GM21367 (cell line): ENCODE data around the gene VAMP2.

ENCODE experiments used
- ATAC-seq: cut with Tn5 transposase; IDR thresholded peaks from one replicate; pipeline ENCODE4 v1.9.1; 2021; ENCODE audit not compliant: unreplicated experiment

VAMP2 gene, protein sequence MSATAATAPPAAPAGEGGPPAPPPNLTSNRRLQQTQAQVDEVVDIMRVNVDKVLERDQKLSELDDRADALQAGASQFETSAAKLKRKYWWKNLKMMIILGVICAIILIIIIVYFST

DNA sequence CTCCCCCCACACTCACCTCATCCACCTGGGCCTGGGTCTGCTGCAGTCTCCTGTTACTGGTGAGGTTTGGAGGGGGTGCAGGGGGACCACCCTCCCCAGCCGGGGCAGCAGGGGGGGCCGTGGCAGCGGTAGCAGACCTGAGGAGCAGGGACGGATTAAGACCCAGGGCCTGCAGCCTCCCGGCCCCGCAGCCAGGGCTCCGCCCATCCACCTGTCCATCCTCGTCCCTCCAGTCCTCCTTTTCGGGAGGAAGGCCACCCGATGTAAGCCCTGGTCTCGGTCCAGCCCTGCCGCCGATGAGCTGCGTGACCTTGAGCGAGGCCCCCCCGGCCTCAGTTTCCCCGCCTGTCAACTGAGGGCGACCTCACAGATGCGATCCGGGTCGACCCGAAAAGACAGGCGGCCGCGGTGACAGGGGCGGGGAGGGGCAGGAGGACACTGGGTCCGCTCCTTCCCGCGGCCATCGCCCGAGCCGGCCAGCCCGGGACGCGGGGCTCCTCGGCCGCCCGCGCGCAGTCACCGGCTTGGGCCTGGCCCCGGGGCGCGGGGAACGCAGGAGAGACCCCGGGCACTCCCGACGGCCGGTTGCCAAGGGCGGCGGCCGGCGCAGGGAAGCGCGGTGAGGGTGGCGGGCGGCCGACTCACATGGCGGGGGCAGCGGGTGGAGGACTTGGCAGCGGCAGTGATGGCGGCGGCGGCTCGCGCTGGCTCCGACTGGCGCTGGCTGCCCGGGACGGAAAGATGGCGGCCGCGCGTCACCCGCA, at the start of gene VAMP2:
VAMP2 (minus strand) TSS at position 716 of the 764 bp plus-strand sequence; CDS start at position 647, 69 bp downstream.
- no peak for ATAC-seq

DNA sequence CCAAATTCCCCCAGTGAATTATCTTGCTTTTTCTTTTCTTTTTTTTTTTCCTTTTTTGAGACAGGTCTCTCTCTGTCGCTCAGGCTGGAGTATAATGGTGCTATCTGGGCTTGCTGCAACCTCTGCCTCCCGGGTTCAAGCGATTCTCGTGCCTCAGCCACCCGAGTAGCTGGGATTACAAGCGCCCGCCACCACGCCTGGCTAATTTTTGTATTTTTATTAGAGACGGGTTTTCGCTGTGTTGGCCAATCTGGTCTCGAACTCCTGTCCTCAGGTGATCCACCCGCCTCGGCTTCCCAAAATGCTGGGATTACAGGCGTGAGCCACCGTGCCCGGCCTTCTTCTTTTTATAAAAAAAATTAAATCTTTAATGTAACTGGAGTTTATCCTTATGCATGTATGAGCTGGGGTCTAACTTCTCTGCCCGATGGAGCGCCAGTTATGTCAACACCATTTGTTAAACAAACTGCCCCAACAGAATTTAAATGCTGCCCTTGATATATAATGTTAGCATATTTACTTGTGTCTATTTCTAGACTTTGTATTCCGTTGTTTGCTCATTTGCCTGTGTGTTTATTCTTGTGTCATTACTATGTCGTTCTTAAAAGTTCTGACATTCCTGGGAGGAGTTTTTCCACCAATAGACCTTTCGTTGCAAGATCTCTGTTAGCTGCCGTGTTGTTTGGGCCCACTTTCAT, 48.2 kb upstream of the VAMP2 start:
- no peak for ATAC-seq

DNA sequence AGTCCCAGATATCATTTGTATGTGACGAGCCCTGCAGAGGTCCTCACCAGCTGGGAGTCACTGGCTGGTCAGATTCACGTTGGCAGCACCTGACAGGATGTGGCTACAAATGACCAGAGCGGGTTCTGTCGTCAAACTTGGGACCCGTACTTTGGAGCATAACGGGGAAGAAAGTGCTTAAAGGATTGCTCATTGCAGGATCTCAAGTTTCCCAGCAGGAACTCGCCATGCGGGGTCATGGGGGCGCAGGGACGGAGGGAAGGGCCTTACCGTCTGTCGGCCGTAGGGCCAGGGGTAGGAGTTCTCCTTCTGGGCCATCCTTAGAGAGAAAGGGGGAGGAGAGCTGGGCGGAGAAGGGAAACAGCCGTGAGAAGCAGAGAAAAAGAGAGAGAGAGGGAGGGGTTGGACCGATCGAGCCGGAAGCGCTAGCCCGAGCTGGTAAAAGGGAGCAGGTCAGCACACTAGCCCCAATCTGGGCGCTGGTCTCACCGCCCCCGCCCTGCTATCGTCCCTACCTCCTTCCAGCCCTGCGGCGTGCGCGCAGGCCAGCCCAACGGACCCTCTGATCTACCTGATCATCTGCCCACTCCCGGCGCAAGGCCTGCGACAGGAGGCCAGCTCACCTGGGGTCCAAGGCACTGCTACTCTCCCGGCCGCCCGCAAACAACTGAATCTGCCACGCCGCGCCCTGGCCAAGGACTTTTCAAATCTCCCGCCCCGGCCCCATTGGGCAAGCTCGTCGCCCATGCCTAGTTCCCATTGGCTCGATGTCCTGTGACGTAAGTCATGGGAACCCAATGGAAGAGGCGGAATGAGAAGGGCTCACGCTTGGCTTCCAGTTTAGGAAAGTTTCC, 47.4 kb upstream of the VAMP2 start, which contains the start of gene AURKB:
AURKB (minus strand) TSS at position 669 of the 854 bp plus-strand sequence; CDS start at position 318, 351 bp downstream.
- peak; percentile 81 for ATAC-seq

DNA sequence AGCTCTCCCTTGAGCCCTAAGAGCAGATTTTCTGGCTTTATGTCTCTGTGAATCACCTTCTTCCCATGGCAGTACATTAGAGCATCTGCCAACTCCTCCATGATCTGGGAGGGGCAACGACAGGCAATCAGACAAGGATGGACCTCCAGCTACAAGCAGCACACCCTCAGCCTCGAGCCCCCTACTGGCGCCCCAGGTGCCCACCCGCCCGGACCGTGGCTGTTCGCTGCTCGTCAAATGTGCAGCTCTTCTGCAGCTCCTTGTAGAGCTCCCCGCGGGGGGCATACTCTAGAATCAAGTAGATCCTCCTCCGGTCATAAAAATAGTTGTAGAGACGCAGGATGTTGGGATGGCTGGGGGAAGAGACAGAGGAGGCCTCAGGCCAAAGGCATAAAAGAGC, 43.8 kb upstream of the VAMP2 start:
- no peak for ATAC-seq

DNA sequence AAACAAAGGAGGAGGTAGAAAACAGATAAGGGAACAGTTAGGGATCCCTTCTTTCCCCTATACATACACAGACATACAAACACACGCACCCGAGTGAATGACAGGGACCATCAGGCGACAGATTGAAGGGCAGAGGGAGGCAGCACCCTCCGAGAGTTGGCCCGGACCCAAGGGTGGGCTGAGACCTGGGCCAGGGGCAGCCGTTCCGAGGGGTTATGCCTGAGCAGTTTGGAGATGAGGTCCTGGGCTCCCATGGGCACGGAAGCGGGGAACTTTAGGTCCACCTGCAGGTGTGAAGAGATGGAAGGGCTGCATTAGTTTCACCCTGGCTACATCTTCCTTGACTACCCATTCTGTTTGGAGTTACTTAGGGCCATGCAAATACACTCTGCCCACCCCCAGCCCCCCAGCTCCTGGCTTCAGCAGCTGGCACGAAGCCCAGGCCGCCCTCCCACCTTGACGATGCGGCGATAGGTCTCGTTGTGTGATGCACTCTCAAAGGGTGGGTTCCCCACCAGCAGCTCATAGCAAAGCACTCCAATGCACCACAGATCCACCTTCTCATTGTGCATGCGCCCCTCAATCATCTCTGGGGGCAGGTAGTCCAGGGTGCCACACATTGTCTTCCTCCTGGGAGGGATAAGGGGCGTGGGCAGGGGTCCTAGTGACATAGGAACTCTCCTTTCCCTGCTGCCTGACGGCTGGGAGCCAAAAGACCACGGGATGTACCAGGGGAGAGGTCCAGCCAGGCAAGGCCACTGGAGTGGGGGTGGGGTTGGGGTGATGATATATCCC, 42.2 kb upstream of the VAMP2 start:
- ATAC-seq, result no peak

DNA sequence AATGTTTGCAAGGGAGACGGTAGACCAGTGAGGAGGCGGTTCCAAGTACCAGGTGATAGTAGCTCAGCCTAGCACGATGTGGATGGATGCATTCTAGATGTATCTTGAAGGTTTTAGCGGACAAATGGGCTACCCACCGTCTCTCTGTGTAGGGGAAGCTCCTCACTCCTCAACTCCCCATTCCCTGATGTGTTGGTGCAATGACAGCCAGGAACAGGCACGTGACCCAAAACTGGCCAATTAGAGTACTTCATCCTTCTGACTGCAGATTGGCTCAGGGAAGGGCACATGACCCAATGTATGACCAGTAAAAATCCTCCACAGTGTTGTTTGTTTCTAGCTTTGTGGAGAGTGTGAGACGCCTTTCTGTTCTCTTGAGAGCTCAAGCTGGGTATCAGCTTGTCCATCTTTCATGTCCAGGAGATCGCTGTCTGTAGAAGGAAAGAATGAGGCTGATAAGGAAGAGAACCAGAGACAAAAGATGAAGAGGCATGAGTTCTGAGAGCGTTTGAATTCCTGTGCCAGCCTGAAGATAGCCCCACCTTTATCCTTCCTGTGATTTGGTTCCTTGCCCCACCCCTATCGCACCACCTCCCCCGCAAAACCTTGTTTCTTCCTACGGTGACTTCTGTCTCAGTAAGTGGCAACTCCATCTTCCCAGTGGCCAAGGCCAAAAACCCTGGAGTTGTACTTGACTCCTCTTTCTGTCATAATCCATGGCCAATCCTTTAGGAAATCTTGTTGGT, 29.5 kb upstream of the VAMP2 start:
- peak; percentile 29 for ATAC-seq

DNA sequence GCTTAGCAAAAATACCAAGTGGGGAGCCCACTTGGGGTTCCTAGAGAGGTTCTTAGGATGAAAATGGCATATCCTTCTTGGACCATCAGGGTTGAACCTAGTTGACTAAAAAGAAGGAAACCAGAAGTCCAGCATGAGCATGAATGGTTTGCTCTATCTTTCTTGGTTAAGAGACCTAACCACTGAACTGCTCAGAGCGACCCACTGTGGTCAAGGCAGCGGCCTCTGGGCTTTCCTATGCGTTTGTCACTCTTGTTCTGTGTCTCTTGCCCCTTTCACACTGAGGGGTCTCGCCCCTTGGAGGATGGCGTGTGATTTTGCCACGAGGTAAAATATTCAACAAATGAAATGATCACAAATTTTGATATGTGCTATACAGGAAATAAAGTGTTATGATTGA, 27.8 kb upstream of the VAMP2 start:
- no peak for ATAC-seq

DNA sequence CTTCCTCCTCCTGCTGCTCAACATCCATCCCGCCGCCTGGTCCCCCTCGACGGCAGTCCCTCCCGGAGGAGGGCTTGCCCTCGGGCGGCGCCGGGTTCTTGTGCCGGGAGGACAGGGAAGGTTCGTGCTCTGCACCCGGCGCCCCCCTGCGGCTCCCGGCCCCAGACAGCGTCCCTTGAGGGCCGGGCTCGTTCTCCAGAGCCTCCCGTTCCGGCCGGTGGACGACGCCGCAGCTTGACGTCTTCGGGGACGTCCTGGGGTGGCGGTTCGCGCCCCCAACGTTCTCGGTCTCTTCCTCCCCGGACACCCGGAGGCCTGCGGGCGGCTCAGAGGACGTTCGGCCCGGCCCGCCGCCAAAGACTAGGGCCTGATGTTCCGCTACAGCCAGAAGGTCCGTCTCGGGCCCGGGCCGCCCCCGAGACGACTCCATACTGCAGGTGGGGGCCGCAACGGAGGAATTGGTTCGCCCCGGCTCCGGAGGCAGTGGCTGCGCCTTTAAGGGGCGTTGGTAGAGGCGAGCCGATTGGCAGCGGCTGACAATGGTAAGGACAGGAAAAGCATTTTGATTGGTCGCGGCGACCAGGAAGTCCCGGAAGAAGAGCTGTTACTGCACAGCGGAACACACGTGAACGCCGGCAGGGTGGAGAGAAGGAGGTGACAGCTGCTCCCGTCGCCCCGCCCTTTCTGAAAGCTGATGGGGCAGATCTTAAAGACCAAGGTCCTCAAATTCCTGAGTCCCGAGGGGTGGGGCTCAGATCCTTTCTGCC, 27.1 kb upstream of the VAMP2 start, which contains the start of gene BORCS6:
BORCS6 (minus strand) TSS at position 470 of the 767 bp plus-strand sequence; CDS start at position 430, 40 bp downstream.
- peak; percentile 34 for ATAC-seq

DNA sequence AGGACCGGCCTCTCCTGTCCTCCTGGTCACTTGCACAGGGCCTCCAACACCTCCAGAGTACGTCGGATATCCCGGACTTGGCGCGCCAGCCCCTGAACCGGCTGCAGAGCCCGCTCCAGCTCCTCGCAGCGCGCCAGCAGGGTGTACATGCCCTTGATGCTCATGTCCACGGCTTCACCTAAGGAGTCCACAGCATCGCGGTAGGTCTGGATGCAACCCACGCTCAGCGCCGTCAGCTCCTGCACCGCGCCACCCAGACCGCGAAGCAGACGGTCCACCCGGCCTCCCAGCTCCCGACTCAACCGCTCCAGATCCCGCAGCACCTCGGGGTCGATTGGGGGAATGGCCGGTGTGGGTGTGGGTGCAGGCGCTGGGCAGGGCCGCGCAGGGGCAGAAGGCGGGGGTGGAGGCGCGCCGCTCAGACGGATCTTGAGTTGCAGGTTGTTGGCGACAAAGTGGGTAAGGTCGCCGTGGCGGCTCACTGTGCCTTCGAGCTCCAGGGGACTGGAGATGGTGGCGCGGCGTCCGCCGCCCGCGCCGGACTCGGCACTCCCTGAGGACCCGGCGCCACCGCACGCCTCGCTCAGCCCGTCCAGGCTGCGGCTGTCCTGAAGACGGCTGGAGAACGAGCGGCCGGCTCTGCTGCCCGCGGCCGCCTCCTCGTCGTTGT, 26.4 kb upstream of the VAMP2 start:
- peak; percentile 1 for ATAC-seq

DNA sequence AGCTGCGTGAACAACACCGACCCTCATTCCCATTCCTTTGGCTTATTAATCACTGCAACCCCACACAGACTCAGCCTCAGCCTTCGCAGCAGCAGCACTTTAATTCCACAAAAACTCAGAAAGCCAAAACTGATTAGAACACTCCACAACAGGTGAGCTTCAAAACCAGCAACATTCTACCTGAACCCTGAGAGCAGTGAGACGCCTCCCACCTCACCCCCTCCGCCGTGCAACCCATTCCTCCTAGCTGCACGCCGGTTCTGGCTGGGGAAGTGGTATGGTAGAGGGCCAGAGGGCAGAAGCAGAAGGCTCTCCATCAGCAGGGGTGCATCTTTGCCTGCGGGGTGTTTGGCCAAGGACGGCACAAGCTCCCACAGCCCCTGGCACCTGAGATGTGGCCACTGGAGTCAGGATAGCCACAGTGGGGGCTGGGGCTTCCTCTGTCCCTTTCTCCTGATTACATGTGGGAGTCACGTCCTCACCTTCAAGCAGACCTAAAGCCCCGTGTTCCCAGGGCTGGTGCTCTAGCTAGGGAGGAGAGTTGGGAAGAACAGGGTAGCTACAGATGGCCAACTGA, 25.6 kb upstream of the VAMP2 start:
- no peak for ATAC-seq

DNA sequence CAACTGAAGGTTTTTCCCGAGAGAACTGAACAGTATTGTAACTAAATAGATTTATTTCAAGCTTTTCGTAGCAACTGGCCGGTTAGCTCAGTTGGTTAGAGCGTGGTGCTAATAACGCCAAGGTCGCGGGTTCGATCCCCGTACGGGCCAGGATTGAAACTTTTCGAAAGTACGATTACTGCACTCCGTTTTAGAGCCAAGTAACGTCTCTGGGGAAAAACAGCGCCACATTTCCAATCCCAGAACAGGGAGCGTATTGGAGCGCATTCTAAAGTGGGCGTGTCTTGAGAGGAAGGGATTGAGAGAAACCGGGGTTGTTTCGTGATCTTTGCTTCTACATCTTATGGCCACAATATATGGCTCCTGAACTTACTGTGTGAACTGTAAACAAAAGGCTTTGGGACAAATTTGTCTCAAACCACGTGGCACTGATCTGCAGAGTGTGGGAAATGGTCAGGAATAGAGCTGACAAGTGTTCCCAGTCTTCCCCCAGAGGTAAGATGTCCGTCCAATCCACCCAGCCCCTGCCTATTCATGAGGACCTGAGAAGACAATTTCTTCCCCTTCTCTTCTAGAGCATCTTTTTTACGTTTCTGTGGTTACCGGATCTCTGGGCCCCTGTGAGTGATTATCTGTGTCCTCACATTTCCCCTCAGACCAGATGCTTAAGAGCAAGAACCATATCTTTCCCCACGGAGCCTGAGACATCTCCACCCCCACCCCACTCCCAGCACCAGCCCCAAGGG, 24.9 kb upstream of the VAMP2 start:
- ATAC-seq, result no peak

DNA sequence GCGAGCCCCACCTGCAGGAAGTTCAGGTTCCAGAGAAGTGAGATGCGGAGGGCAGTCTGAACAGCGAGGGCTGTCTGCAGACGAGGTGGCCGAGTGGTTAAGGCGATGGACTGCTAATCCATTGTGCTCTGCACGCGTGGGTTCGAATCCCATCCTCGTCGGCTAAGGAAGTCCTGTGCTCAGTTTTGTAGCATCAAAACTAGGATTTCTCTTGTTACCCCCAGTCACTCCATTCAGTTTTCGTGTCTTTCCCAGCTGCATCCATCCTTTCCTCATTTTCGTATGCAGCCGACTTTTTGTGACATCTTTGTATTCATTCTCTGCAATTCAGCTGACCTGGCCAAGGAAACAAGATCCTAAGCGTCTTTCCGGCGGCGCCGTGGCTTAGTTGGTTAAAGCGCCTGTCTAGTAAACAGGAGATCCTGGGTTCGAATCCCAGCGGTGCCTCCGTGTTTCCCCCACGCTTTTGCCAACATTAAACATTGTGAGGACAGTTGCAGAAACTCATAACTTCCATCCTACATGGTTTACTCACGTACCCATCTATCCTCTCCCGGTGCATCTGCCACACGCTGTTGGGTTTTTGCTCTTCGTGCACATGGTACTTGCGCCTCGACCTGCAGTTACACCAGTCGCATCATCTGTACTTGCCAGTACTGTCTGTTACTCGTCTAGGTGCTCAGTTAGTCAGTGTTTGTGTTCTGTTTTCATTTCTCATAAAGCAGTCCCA, 24.2 kb upstream of the VAMP2 start:
- no peak for ATAC-seq

DNA sequence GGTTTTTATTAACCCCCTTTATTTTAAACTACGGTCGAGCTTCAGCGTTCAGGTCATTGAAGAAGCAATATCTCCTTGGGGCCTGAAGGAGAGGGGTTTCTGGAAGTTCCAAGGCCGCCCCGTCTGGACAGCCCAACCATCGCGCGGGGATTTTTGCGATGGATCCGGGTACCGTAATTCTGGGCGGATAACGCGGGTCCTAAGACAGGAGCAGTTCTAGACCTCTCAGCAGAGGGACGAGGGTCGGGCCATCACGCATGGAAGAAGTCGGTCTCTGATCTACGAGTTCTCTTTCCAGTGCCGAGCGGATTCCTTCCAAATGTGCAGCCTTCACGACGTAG, 23.7 kb upstream of the VAMP2 start:
- no peak for ATAC-seq

DNA sequence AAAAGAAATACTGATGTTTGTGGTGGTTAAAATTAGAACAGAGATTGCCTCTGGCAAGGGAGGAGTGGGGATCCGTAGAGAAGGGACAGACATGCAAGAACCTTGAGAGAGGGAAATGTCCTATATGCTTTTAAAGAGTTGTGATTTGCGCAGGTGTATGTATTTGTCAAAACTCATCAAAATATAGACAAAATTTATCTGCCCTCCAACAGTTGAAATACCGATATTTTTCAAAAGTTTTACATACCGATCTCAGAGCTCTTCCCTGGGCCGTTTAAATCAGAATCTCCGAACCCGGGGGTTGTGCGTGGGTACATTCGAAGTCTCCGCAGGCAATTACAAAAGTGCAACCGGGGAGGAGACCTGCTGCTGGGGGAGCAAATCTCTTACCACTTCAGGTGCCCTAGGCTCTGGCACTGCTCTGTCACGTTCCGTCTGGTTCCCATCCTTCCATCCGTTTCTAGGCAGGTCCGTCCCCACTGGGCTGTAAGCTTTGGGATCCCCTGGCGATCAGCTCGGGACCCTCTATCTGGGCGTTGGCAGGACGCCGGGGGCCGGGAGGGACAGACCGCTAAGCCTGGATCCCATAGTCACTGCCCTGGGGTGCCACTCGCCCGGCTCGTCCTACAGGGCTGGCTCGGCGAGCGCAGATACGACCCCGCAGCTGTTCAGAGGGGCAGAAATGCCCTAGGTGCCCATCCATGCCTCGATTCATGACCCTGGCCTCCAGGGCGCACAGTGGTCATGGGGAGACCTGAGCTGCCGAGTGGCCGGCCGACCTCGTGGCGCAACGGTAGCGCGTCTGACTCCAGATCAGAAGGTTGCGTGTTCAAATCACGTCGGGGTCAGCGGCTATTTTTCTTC, 23.1 kb upstream of the VAMP2 start:
- ATAC-seq, result no peak

DNA sequence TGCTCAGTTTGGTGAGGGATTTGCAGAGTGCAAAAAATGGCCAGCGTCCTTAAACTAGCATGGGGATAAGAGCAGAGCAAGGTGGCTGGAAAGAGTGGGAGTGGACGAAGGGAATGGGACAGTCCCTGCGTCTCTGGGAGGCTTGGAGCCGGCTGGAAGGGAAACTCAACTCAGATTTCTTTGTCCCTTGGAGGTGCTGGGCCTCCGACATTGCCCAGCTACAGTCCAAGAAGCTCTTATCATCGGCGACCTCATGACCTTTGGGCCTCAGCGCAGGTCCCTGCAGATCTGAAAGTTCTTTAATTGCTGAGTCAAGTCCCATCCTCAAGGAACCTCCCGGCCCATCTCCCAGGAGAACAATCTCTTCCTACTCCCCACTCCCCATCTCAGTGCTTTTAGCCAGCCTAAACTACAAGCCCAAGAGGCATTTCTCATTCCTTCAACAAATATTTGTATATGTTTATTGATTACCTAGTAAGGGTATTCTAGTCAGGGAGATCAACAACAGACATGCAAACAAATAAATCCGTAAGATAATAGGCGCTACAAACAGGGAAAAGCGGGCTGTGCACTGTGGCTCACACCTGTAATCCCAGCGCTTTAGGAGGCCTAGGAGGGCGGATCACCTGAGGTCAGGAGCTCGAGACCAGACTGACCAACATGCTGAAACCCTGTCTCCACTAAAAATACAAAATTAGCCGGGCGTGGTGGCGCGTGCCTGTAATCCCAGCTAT, 14.4 kb upstream of the VAMP2 start:
- no peak for ATAC-seq
